Measurements from ENCODE around the gene R3HCC1L.

DNA sequence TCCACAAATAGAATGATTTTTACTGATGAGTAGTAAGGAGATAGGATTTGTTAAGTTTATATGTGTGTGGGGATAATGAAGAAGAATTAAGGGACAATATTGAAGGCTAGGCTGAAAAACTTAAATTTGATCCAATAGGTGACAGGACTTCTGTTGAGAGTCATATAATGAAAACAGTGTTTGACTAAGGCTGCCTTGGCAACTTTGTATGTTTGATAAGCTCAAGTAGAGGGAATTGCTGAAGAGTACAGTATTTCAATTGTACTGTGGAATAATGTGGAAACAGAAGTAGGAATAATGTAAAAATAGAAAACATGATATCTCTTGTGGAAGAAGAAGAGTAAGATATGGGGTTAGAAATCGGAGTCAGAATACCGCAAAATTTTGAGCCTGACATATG is 10.5 kb downstream of the R3HCC1L start:
- TF ChIP-seq, protein P1, sequence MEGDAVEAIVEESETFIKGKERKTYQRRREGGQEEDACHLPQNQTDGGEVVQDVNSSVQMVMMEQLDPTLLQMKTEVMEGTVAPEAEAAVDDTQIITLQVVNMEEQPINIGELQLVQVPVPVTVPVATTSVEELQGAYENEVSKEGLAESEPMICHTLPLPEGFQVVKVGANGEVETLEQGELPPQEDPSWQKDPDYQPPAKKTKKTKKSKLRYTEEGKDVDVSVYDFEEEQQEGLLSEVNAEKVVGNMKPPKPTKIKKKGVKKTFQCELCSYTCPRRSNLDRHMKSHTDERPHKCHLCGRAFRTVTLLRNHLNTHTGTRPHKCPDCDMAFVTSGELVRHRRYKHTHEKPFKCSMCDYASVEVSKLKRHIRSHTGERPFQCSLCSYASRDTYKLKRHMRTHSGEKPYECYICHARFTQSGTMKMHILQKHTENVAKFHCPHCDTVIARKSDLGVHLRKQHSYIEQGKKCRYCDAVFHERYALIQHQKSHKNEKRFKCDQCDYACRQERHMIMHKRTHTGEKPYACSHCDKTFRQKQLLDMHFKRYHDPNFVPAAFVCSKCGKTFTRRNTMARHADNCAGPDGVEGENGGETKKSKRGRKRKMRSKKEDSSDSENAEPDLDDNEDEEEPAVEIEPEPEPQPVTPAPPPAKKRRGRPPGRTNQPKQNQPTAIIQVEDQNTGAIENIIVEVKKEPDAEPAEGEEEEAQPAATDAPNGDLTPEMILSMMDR (IDR thresholded peaks at IDR 0.05): no peak
- no peak for TF ChIP-seq POLR2A (IDR thresholded peaks at IDR 0.05)
